ENCODE results near the gene SLCO4A1.

Gene SLCO4A1

GRCh38 chr20:62642051-62642665 lies at the start of gene SLCO4A1:
TSS of gene SLCO4A1 (plus strand) at chr20:62642503. CDS start at chr20:62656455, 13,952 bp downstream.
- DNase-seq: peak; percentile 90

GRCh38 chr20:62592506-62593177 lies 49.7 kb upstream of the SLCO4A1 start:
- DNase-seq: no peak

GRCh38 chr20:62593616-62594015 lies 48.7 kb upstream of the SLCO4A1 start:
- no peak for DNase-seq

- no peak for DNase-seq
Observed at GRCh38 chr20:62595069-62595468, 47.2 kb upstream of the SLCO4A1 start.

- no peak for DNase-seq
Observed at GRCh38 chr20:62595491-62595890, 46.8 kb upstream of the SLCO4A1 start.

- DNase-seq: no peak
Observed at GRCh38 chr20:62596486-62596885, 45.8 kb upstream of the SLCO4A1 start.

- no peak for DNase-seq
Observed at GRCh38 chr20:62596921-62597320, 45.4 kb upstream of the SLCO4A1 start.

GRCh38 chr20:62597416-62598115 lies 44.7 kb upstream of the SLCO4A1 start:
- DNase-seq: no peak

- DNase-seq: no peak
Observed at GRCh38 chr20:62598761-62599194, 43.5 kb upstream of the SLCO4A1 start.

- no peak for DNase-seq
Observed at GRCh38 chr20:62599216-62600110, 42.8 kb upstream of the SLCO4A1 start.

- DNase-seq: no peak
Observed at GRCh38 chr20:62601172-62601571, 41.1 kb upstream of the SLCO4A1 start.

GRCh38 chr20:62601714-62602113 lies 40.6 kb upstream of the SLCO4A1 start:
- no peak for DNase-seq

GRCh38 chr20:62602550-62602949 lies 39.8 kb upstream of the SLCO4A1 start:
- DNase-seq: peak; percentile 45

GRCh38 chr20:62603021-62603906 lies 39.0 kb upstream of the SLCO4A1 start:
- peak; percentile 44 for DNase-seq

- DNase-seq: no peak
Observed at GRCh38 chr20:62603907-62604785, 38.2 kb upstream of the SLCO4A1 start.

GRCh38 chr20:62604796-62605195 lies 37.5 kb upstream of the SLCO4A1 start:
- DNase-seq: no peak

- no peak for DNase-seq
Observed at GRCh38 chr20:62605236-62605943, 36.9 kb upstream of the SLCO4A1 start.

- DNase-seq: no peak
Observed at GRCh38 chr20:62606016-62606415, 36.3 kb upstream of the SLCO4A1 start.

GRCh38 chr20:62606551-62607201 lies 35.6 kb upstream of the SLCO4A1 start:
- DNase-seq: no peak

Data from activated CD8-positive, alpha-beta memory T cell treated with anti-CD3 and anti-CD28 coated beads, Interleukin-2, amount 50 U/mL, for 4 hours (primary cell).